GM18858 (cell line): ENCODE results near the gene PATJ.
"Not testable (repeated sequence)": the region's sequence is repeated elsewhere in the genome, so short reads cannot be mapped to it uniquely, and the experiment has no call there.

Experiments used
- ATAC-seq: cut with Tn5 transposase; IDR thresholded peaks from one replicate; pipeline ENCODE4 v1.9.1; 2021; ENCODE audit not compliant: unreplicated experiment

Gene PATJ

DNA sequence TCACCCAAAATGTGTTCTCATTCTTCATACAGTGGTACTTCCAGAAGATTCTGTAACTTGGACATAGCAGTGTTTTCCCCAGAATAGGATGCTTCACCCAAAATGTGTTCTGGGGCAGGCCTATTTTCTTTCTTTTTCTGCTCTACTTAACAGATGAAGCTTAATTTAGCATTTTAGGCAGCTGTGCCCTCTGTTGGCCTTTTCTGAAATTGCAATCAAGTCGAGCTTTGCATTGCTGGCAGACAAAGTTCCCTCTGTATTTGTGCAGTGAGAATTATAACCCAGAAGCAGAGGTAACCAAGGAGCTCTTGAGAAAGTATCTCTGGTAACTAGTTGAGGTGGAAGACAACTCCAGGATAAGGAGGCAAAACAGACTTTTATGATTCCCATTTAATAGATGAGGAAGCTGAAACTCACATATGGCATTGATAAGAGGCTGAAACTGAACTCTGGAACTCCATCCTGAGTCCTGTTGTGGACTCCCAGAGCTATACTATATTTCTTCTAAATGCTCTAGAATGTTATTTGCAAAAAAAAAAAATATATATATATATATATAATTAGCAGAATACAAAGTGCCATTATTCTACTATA is 402.1 kb downstream of the PATJ start:
- no peak for ATAC-seq

DNA sequence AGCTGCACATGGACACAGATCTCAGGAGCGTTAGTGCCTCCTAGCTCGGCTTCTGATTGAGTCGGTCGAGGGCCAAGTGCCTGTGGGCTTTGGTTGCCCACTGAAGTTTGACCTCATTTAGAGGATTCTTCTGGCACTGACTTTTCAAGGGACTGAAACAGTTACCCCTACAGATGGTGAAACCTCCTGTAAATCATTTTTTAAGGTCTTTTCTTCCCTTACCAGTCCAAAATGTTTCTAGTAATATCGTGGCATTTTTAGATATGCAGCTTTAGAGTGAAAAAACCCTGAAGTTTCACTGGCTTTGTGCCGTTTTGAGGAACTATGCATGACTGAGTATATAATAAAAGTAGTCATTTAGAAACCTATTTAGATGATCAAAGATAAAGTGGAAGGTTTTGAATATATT is 417.7 kb downstream of the PATJ start:
- no peak for ATAC-seq

DNA sequence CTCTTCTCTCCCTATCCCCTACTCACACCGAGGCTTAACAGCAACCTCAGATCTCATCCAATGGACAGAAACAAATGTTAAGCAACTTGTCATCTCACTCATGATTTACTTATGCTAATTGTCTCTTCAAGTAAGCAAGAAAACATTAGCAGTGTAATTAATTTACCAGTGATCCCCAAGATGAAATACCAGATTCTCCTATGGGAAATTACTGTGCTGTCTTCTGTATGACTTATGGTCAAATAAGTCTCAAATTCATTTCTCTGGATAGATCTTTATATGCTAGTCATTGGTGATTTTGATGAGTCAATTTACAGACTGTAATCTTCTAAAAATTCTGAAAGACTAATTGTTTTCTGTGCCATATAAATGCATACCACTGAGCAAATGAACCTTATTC is 419.4 kb downstream of the PATJ start:
- no peak for ATAC-seq

DNA sequence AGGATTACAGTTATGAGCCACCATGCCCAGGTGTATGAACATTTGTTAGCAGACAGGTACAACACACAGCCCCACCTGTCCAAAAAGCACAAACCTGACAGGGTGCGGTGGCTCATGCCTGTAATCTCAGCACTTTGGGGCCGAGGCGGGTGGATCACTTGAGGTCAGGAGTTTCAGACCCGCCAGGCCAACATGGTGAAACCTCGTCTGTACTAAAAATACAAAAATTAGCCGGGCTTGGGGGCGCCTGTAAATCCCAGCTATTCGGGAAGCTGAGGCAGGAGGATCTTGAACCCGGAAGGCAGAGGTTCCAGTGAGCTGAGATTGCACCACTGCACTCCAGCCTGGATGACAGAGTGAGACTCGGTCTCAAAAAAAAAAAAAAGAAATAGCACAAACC is 428.1 kb downstream of the PATJ start:
- ATAC-seq = not testable (repeated sequence)

DNA sequence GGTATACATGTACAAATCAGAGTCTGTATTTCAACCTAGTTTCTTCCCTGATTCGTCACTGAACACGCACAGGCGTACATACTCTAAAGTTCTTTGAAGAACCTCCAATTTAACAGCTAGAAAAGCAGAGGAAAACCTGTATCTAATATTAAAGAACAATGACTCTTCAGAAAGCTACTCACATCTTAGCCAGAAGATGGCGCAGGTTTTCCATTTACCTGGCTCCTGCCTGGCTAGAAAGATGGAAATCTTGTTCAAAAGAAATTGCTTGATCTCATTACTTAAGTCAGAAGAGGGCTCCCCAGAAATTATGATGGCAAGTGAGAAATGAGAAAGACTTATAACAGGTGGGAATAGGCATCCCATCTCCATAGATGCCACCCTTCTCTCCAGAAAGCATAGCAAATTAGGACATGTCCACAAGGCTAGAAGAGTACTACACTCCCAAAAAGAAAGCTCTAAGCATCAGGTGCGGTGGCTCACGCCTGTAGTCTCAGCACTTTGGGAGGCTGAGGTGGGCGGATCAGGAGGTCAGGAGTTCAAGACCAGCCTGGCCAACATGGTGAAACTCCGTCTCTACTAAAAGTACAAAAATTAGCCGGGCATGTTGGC is 433.4 kb downstream of the PATJ start:
- no peak for ATAC-seq

DNA sequence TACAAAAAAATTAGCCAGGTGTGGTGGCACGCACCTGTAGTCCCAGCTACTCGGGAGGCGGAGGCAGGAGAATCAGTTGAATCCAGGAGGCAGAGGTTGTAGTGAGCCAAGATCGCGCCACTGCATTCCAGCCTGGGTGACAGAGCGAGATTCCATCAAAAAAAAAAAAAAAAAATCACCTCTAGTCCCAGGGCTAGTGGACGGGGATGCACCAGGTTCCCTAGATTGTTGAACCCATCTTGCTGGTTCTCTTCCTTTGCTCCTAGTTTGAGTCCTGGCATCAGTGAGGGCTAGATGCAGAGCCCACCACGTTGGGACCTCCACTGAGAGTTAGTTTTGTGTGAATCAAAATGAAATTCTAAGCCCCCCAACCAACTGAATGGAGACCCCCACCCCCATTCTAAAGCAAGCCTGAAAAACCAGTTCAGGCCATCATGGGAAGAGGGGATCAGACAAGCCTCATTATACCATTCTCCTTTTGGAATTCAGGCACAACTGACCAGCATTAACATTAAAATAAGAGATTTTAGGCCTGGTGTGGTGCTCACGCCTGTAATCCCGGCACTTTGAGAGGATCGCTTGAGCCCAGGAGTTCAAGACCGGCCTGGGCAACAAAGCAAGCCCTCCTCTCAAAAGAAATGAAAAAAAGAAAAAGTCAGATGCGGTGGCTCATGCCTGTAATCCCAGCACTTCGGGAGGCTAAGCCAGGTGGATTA is 434.5 kb downstream of the PATJ start:
- no peak for ATAC-seq

DNA sequence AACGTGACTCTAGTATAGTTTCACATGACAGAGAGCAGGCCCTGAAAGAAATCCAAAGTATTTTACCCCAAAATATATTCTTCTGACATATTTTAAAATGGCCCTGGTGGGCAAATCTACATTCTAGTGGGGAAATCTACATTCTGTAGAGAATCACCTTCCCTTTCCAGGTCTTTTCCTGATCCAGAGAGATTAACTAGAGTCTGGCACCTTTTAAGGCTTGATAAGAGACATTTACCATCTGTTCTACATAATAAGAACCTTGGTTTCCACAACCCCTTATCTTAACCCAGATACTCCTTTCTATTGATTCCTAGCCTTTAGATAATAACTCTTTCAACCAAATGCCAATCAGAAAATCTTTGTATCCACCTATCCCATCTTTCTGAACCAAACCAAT is 435.3 kb downstream of the PATJ start:
- no peak for ATAC-seq

DNA sequence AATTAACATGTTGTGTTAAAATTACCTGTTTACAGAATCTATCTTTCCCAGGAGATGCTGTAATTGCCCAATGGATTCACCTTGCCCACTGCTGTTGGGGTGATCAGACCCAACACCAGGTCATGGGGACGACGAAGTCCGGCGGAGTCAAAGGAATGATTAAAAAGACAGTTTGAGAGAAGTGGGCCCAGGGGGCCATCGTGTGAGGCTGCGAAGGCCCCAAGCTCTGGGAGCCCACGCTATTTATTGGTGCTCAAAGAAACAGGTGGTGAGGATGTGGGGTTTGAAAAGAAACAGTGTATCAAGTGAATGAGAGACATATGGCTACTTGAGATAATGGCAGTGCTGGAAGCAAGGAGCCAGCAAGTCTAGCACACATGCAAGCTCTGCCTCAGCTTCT is 436.1 kb downstream of the PATJ start:
- no peak for ATAC-seq

DNA sequence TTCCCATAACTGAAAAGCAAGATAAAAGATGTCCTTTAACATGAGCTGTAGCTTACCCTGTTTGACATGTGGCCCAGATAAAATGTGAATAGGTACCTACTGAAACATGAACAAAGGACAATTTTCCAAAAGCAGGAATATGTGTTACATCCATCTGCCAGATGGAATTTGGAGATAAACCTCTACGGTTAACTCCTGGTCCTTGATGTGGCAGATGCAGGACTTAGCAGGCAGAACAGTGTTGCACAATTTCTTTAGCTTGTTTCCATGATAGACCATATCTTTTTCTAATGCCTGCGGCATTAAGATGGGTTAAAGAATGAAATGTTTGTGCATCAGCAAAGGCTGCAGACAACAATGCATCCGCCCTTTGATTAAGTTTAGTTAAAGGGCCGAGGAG is 437.8 kb downstream of the PATJ start:
- not testable (repeated sequence) for ATAC-seq

DNA sequence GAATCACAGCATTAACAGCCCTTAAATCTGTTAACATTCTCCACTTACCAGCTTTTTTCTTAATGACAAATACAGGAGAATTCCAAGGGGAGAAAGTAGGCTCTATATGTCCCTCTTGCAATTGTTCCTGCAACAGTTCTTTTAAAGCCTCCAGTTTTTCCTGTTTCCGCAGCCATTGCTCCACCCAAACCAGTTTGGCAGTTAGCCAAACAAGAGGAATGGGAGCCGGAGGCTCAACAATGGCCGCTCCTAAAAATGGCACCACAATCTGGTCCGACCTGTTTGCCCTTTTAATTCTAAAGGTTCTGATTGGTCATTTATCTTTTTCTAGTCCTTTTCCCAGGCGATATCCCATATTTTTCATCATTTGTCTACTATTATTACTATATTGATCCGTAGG is 438.4 kb downstream of the PATJ start:
- no peak for ATAC-seq

DNA sequence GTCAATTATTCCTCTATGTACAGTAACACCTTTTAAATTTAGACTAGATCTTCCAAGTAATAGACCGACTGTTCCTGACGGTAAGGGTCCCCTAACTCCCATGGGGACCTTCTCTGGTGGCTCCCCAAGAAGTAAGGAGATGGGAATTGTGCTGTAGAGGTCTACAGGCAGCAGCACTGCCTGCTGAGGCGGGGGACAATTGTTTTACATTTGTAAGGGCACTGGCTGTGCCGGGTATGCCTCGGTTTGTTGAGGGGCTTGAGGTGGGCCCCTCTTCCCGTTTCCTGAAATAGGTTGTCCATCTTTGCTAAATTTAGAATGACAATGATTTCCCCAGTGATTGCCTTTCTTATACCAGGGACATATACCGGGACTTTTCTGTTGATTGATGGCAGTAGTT is 439.3 kb downstream of the PATJ start:
- ATAC-seq = no peak

DNA sequence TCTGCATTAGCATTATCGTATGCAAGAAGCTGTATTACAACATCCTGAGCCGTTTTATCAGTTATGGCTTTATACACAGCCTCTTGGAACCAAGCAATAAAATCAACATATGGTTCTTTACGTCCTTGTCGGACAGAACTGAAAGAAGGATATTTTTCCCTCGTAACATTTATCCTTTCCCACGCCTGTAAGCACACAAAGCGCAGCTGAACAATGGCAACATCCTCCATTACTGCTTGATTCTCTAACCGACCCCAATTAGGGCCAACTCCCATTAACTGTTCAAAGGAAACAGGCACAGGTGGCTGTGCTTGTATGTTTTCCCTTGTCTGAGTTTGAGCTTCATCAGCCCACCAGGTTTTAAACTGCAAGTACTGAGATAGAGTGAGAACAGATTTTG is 439.9 kb downstream of the PATJ start:
- ATAC-seq = not testable (repeated sequence)

DNA sequence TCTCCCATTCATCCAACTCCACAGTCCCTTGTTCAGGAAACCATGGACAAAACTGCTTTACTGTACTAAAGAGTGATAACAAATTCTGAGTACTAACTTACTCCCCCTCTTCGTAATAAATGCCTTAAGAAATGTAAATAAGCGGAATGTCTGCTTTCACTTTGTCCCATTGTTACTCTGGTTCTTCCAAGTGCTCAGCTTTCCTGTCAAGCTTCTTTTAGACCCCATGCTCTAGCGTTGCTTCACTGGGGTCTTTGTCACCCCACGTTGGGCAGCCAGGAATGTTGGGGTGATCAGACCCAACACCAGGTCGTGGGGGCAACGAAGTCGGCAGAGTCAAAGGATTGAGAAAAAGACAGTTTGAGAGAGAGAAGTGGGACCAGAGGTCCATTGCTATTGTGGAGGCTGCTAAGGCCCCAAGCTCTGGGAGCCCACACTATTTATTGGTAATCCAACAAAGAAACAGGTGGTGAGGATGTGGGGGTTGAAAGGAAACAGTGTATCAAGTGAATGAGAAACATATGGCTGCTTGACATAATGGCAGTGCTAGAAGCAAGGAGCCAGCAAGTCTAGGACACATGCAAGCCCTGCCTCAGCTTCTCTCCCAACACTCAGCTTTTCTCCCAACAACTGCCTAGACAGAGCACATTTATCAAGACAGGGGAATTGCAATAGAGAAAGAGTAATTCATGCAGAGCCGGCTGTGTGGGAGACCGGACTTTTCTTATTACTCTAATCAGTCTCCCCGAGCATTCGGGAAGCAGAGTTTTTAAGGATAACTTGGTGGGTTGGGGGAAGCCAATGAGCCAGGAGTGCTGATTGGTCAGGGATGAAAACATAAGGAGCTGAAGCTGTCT is 441.1 kb downstream of the PATJ start:
- ATAC-seq = not testable (repeated sequence)

DNA sequence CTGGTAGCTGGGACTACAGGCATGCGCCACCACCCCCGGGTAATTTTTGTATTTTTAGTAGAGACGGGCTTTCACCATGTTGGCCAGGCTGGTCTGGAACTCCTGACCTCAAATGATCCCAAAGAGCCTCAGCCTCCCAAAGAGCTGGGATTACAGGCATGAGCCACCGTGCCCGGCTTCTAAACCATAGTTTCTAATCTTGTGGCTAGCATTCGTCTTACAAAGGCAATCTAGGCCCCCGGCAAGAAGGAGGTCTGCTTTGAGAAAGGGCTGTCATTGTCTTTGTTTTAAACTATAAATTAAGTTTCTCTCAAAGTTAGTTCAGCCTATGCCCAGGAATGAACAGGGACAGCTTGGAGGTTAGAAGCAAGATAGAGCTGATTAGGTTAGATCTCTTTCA is 442.1 kb downstream of the PATJ start:
- ATAC-seq = no peak

DNA sequence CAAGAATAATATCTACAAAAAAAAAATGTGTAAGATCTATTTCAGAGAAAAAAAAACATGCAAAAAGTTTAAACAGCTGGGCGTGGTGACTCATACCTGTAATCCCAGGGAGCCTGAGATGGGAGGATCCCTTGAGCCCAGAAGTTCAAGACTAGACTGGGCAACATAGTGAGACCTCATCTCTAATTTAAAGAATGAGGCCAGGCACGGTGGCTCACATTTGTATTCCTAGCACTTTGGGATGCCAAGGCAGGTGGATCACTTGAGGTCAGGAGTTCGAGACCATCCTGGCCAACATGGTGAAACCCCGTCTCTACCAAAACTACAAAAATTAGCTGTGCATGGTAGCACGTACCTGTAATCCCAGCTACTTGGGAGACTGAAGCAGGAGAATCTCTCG is 443.0 kb downstream of the PATJ start:
- ATAC-seq = not testable (repeated sequence)

DNA sequence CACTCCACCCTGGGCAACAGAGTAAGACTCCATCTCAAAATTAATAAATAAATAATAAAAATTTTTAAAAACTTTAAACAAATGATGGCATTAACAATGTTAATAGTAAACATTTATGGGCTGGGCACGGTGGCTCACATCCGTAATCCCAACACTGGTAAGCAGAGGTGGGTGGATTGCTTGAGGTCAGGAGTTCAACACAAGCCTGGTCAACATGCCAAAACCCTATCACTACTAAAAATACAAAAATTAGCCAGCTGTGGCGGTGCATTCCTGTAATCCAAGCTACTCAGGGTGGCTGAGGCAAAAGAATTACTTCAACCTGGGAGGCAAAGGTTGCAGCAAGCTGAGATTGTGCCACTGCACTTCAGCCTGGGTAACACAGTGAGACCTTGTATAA is 443.4 kb downstream of the PATJ start:
- ATAC-seq = no peak

DNA sequence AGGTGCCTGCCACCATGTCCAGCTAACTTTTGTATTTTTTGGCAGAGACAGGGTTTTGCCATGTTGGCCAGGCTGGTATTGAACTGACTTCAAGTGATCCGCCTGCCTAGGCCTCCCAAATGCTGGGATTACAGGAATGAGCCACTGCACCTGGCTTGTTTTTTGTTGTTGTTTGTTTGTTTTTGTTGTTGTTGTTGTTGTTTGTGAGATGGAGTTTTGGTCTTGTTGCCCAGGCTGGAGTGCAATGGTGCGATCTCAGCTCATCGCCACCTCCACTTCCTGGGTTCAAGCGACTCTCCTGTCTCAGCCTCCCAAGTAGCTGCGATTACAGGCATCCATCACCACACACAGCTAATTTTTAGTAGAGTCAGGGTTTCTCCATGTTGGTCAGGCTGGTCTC is 445.3 kb downstream of the PATJ start:
- ATAC-seq = no peak

DNA sequence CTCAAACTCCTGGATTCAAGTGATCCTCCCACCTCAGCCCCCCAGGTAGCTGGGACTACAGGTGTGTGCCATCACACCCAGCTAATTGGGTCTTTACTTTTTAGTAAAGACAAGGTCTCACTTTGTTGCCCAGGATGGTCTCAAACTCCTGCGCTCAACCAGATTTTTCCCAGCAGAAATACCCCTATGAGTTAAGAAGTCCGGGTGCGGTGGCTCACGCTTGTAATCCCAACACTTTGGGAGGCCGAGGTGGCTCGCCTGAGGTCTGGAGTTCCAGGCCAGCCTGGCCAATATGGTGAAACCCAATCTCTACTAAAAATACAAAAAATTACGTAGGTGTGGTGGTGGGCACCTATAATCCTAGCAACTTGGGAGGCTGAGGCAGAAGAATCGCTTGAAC is 445.8 kb downstream of the PATJ start:
- ATAC-seq = no peak

DNA sequence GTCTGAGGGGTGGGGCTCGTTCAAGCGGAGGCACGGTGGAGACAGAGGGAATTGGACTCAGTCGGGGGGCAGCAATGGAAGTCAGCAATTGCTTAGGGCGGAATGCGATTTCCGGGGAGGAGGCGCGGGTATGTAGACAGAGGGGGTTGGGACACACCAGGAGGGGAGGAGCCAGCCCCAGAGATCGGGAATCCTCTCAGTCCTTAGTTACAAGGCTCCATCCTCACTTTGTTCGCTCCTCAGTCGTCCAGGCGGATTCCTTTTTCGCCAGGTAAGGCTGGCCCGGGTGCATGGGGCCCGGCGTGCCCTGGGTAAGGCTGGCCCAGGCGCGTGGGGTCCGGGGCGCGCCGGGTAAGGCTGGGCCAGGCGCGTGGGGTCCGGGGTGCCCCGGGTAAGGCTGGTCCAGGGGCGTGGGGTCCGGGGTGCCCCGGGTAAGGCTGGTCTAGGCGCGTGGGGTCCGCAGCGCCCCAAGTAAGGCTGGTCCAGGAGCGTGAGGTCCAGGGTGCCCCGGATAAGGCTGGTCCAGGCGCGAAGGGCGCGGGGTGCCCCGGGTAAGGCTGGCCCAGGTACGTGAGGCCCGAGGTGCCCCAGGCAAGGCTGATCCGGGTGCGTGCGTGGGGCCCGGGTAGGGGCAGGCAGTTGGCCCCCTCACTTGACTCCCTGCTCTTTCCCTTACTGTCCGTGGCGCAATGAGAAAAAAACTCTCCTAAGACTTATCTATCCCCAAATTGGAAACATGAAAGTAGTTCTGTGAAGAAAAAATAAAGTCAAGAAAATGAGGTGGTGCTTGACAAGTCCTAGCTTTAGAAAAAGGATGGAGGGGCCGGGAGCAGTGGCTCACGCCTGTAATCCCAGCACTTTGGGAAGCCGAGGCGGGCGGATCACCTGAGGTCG is 452.6 kb downstream of the PATJ start, which contains the start of gene L1TD1:
Gene L1TD1, plus strand, starts transcription at position 199 of the 894 bp plus-strand sequence. CDS start 11,780 bp downstream, outside the sequence.
- ATAC-seq = no peak

DNA sequence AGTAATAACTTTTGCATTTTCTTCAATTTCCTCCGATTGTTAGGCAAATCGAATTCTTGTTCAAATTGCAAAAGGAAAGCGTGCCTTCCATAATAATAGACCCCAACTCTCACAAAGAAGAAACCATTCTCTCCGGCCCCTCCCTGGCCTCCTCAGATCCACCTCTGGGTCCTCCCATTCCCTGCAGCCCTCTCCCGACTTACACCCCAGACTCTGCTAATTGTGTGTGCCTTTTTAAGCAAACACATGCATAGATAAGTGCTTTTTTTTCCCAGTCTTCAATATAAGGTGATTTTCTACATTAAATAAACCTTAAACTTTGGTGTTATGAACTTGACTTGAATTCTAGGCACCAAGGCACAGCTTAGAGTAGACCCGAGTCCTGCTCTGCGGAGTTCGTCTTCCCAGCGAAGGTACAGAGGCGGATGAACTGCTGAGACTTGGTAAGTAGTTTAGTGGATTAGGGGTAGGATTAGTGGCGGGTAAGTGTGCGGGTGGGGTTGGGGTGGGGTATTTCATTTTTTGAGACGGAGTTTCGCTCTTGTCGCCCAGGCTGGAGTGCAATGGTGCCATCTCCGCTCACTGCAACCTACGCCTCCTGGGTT is 453.9 kb downstream of the PATJ start:
- no peak for ATAC-seq
